H1 (cell line): ENCODE data around the gene ZNF346. TPM values are rescaled to one million over a fixed set of nuclear protein-coding genes. Genes with fewer than 3 reads are reported as not detected.

ENCODE experiments used
- CTCF ChIA-PET: fragments of 300-600 bp; sonication (Branson Sonifier 250); formaldehyde crosslinking; loops from one replicate; lab custom pipeline; 2021; ENCODE audit not compliant: partially characterized antibody; lab: Charles Lee
- POLR2A ChIA-PET: fragments of 300-600 bp; sonication (Branson Sonifier 250); formaldehyde crosslinking; loops from one replicate; lab custom pipeline; 2021; ENCODE audit warnings: inconsistent platforms; ENCODE audit not compliant: partially characterized antibody; lab: Charles Lee
- DNase-seq, 2 experiments: peaks; one replicate each; pipeline versions ENCODE4 v3.0.0 to v3.0.0-alpha.2; 2010 to 2022; ENCODE audit warnings: low spot score in 2 of 2, low read depth in 1 of 2, mixed read lengths in 1 of 2
- FAIRE-seq: peaks from 2 replicates; lab custom pipeline; 2011; peaks lifted over from hg19 to GRCh38; lab: Jason Lieb, UNC
- H2AFZ ChIP-seq: 2 replicates; pipeline ENCODE4 v1.8.1; 2012; ENCODE audit warnings: low read length, inconsistent platforms
- H2AK5ac ChIP-seq: 2 replicates; pipeline ENCODE4 v1.6.1; 2013; ENCODE audit warnings: low read depth, low read length
- H2BK120ac ChIP-seq: replicated peaks from 2 replicates; pipeline ENCODE3; 2013; ENCODE audit warnings: low read depth, low read length, inconsistent platforms
- H2BK12ac ChIP-seq: 2 replicates; pipeline ENCODE4 v1.6.1; 2013; ENCODE audit warnings: low read depth, low read length
- H2BK15ac ChIP-seq: 2 replicates; pipeline ENCODE4 v1.6.1; 2013; ENCODE audit warnings: low read length
- H2BK20ac ChIP-seq: 2 replicates; pipeline ENCODE4 v1.6.1; 2013; ENCODE audit warnings: low read length
- H2BK5ac ChIP-seq: 2 replicates; pipeline ENCODE4 v1.6.1; 2013; ENCODE audit warnings: low read depth, low read length
- H3K14ac ChIP-seq: 2 replicates; pipeline ENCODE4 v1.6.1; 2013; ENCODE audit warnings: inconsistent platforms; ENCODE audit not compliant: insufficient read length
- H3K18ac ChIP-seq: 2 replicates; pipeline ENCODE4 v1.6.1; 2013; ENCODE audit warnings: low read length; ENCODE audit errors: extremely low read depth
- H3K23ac ChIP-seq: 2 replicates; pipeline ENCODE4 v1.6.1; 2013; ENCODE audit warnings: inconsistent platforms; ENCODE audit not compliant: insufficient read length
- H3K23me2 ChIP-seq: 2 replicates; pipeline ENCODE4 v1.6.1; 2013; ENCODE audit warnings: low read depth, low read length
- H3K27ac ChIP-seq: 2 replicates; pipeline ENCODE4 v1.6.1; 2011; ENCODE audit warnings: low read depth, low read length, inconsistent platforms
- H3K27me3 ChIP-seq, 4 experiments: replicated peaks in 1 of 4; 1 replicate in 1 of 4; 2 replicates in 3 of 4; pipeline versions ENCODE4 v1.6.1 to v1.8.1; 2011 to 2013; ENCODE audit warnings: low read length in 3 of 4, mild to moderate bottlenecking in 3 of 4, inconsistent platforms in 2 of 4, mixed read lengths in 2 of 4, moderate library complexity in 1 of 4; ENCODE audit not compliant: control insufficient read depth in 3 of 4, insufficient read depth in 3 of 4; ENCODE audit errors: extremely low read depth in 1 of 4
- H3K36me3 ChIP-seq, 4 experiments: 2 replicates each; pipeline versions ENCODE4 v1.6.1 to v1.8.1; 2011 to 2013; ENCODE audit warnings: mild to moderate bottlenecking in 4 of 4, low read length in 3 of 4, moderate library complexity in 2 of 4, control low read depth in 1 of 4, inconsistent platforms in 1 of 4; ENCODE audit not compliant: insufficient read depth in 4 of 4, control insufficient read depth in 2 of 4
- H3K4ac ChIP-seq: replicated peaks from 2 replicates; pipeline ENCODE3; 2013; ENCODE audit warnings: low read length, low read depth, mixed read lengths, inconsistent platforms; ENCODE audit not compliant: insufficient read length
- H3K4me1 ChIP-seq, 4 experiments: replicated peaks in 1 of 4; 1 replicate in 1 of 4; 2 replicates in 3 of 4; pipeline versions ENCODE4 v1.6.1 to v1.8.1; 2011 to 2013; ENCODE audit warnings: low read length in 3 of 4, inconsistent platforms in 2 of 4, mixed read lengths in 1 of 4; ENCODE audit not compliant: insufficient read depth in 4 of 4, control insufficient read depth in 3 of 4
- H3K4me2 ChIP-seq, 2 experiments: 2 replicates each; pipeline versions ENCODE4 v1.6.1 to v1.8.1; 2011 to 2013; ENCODE audit warnings: low read depth in 2 of 2, low read length in 2 of 2, control low read depth in 1 of 2, inconsistent platforms in 1 of 2, mild to moderate bottlenecking in 1 of 2; ENCODE audit not compliant: insufficient read depth in 1 of 2
- H3K4me3 ChIP-seq, 4 experiments: fragments of 200-600, 300-600 bp in 1 of 4; sonication (generic), shearing (Covaris generic), sonication (Bioruptor Twin) in 1 of 4; 2 replicates each; pipeline versions ENCODE4 v1.5.1 to v1.8.1; 2011 to 2016; ENCODE audit warnings: low read length in 4 of 4, low read depth in 3 of 4, control low read depth in 2 of 4, inconsistent platforms in 2 of 4, mild to moderate bottlenecking in 2 of 4, mixed read lengths in 1 of 4, moderate library complexity in 1 of 4; ENCODE audit not compliant: insufficient read depth in 2 of 4; ENCODE audit errors: extremely low read depth in 1 of 4
- H3K56ac ChIP-seq: replicated peaks from 2 replicates; pipeline ENCODE3; 2013; ENCODE audit warnings: low read depth, mild to moderate bottlenecking, mixed read lengths, low read length, inconsistent platforms; ENCODE audit not compliant: insufficient read length
- H3K79me1 ChIP-seq: 2 replicates; pipeline ENCODE4 v1.6.1; 2013; ENCODE audit warnings: low read depth, low read length, control low read depth
- H3K79me2 ChIP-seq, 2 experiments: 2 replicates each; pipeline versions ENCODE4 v1.6.1 to v1.8.1; 2012 to 2013; ENCODE audit warnings: low read length in 2 of 2, mild to moderate bottlenecking in 2 of 2, inconsistent platforms in 1 of 2; ENCODE audit not compliant: insufficient read depth in 2 of 2, control insufficient read depth in 1 of 2
- H3K9ac ChIP-seq, 4 experiments: replicated peaks in 1 of 4; 1 replicate in 1 of 4; 2 replicates in 3 of 4; pipeline versions ENCODE4 v1.6.1 to v1.8.1; 2011 to 2013; ENCODE audit warnings: low read depth in 3 of 4, low read length in 3 of 4, control low read depth in 2 of 4, mild to moderate bottlenecking in 2 of 4, moderate library complexity in 2 of 4, inconsistent platforms in 1 of 4; ENCODE audit errors: extremely low read depth in 1 of 4
- H3K9me3 ChIP-seq, 2 experiments: 2 replicates each; pipeline versions ENCODE4 v1.6.1 to v1.8.1; 2012 to 2013; ENCODE audit warnings: mild to moderate bottlenecking in 2 of 2, moderate library complexity in 2 of 2, control low read depth in 1 of 2, inconsistent platforms in 1 of 2, low read depth in 1 of 2, low read length in 1 of 2, mixed read lengths in 1 of 2; ENCODE audit not compliant: insufficient read depth in 2 of 2
- H4K20me1 ChIP-seq, 2 experiments: replicated peaks in 1 of 2; 2 replicates each; pipeline versions ENCODE3 to v1.8.1; 2011 to 2013; ENCODE audit warnings: inconsistent platforms in 2 of 2, low read length in 2 of 2, mild to moderate bottlenecking in 1 of 2; ENCODE audit not compliant: insufficient read depth in 2 of 2, control insufficient read depth in 1 of 2
- H4K5ac ChIP-seq: 2 replicates; pipeline ENCODE4 v1.6.1; 2013; ENCODE audit warnings: low read length, low read depth, mixed read lengths, inconsistent platforms; ENCODE audit not compliant: insufficient read length
- H4K8ac ChIP-seq: 2 replicates; pipeline ENCODE4 v1.8.0; 2013; ENCODE audit warnings: mild to moderate bottlenecking, moderate library complexity, low read length, inconsistent platforms; ENCODE audit not compliant: insufficient read depth; ENCODE audit errors: extremely low read depth
- H4K91ac ChIP-seq: replicated peaks from 2 replicates; pipeline ENCODE3; 2013; ENCODE audit warnings: low read length, mixed read lengths, inconsistent platforms; ENCODE audit not compliant: insufficient read length
- CHD1 ChIP-seq: IDR thresholded peaks from 2 replicates; pipeline ENCODE4 v1.6.1; 2012; ENCODE audit warnings: low read depth, low read length, improper control_type of control experiment
- CREB1 ChIP-seq: IDR thresholded peaks from 2 replicates; pipeline ENCODE4 v1.6.1; 2012; ENCODE audit warnings: inconsistent platforms
- E2F6 ChIP-seq: IDR thresholded peaks from 2 replicates; pipeline ENCODE4 v1.6.1; 2012; ENCODE audit warnings: inconsistent platforms
- HDAC6 ChIP-seq: IDR thresholded peaks from one replicate; pipeline ENCODE4 v1.7.1; 2012; ENCODE audit warnings: low read depth, mild to moderate bottlenecking, inconsistent platforms, low read length, moderate library complexity
- JUN ChIP-seq: IDR thresholded peaks from 2 replicates; pipeline ENCODE4 v1.6.1; 2011; ENCODE audit warnings: low read depth, mild to moderate bottlenecking, improper control_type of control experiment, low read length
- JUND ChIP-seq: IDR thresholded peaks from 2 replicates; pipeline ENCODE4 v1.6.1; 2011; ENCODE audit warnings: mild to moderate bottlenecking, improper control_type of control experiment, low read length
- PHF8 ChIP-seq: fragments of 200-600 bp; sonication (generic); conservative IDR thresholded peaks from 2 replicates; pipeline ENCODE4 v1.7.1; 2012; ENCODE audit warnings: low read depth, mild to moderate bottlenecking, inconsistent platforms, low read length, moderate library complexity
- RXRA ChIP-seq: IDR thresholded peaks from 2 replicates; pipeline ENCODE4 v1.6.1; 2011; ENCODE audit warnings: low read depth, mild to moderate bottlenecking, low read length, moderate library complexity; ENCODE audit not compliant: insufficient read depth
- SP2 ChIP-seq: IDR thresholded peaks from 2 replicates; pipeline ENCODE4 v1.6.1; 2012; ENCODE audit warnings: mild to moderate bottlenecking, low read length, inconsistent platforms
- WGBS, 2 experiments: shearing (Covaris generic) in 1 of 2; methylation state at CpG; one replicate each; pipeline versions ENCODE4 v1.1.6 to v1.1.7; 2013 to 2015; ENCODE audit warnings: low lambda C conversion rate in 2 of 2, mixed read lengths in 2 of 2, inconsistent platforms in 1 of 2, low coverage in 1 of 2, missing lambda C conversion rate in 1 of 2; ENCODE audit not compliant: insufficient replicate concordance in 2 of 2, insufficient coverage in 1 of 2, insufficient read length in 1 of 2; ENCODE audit errors: extremely low coverage in 1 of 2, missing lambda C conversion rate in 1 of 2; 5-methylcytosine and 5-hydroxymethylcytosine counted together
- polyA plus RNA-seq, 7 experiments: library from polyadenylated mRNA; depleted of rRNA in 3 of 7; stranded (reverse) in 5 of 7; unstranded in 2 of 7; fragments of >200 nt in 5 of 7; fragments of 200-250 nt in 2 of 7; gene quantifications; 1 replicate in 5 of 7; 2 replicates in 1 of 7; 4 replicates in 1 of 7; pipeline versions ENCODE4 v1.2.1 to v1.2.3, GENCODE V29; 2011 to 2013; ENCODE audit warnings: missing spikeins in 2 of 7, mixed read lengths in 2 of 7
- total RNA-seq: library from RNA; stranded (reverse); fragmentation: NEBNext Ultra II Directional; extraction: Animal tissue kit (Norgen Biotek cat#: 25700); gene quantifications from 2 replicates; pipeline ENCODE4 v1.2.1, GENCODE V29; 2021
- TF ChIP-seq, protein P1 (sequence below): IDR thresholded peaks from 2 replicates; pipeline ENCODE4 v1.6.1; 2011; ENCODE audit warnings: low read depth, mild to moderate bottlenecking, low read length; ENCODE audit not compliant: insufficient read depth

ZNF346 gene
- total and polyA plus RNA-seq, 2 of the 8 experiments (the other 6 are each of a cell fraction or from before 2014, with no cell fraction given) = 19.9 to 20.8 TPM

GRCh38 chr5:177103523-177104253 lies 81.2 kb downstream of the ZNF346 start:
- Histone ChIP-seq H3K14ac (no peak overlapping the region), H2BK12ac (no peak overlapping the region), H3K9ac (no peak overlapping the region), H3K4me1 (peaks cover 0 to 16% (median 5%) of the 10 kb centered on the region in 4 experiments; a peak in 5 of 7 replicates), H3K56ac (no peak overlapping the region), H3K4me3 (no peak overlapping the region), H3K18ac (no peak overlapping the region), H3K23me2 (0 out of 2 replicates have a peak, but pooled peaks cover 1% of the 10 kb centered on the region), H3K4me2 (no peak overlapping the region), H3K4ac (no peak overlapping the region), H2BK5ac (no peak overlapping the region), H2AFZ (no peak overlapping the region), H3K9me3 (no peaks in the 10 kb centered on the region), H3K79me1 (no peaks in the 10 kb centered on the region), H3K27me3 (no peaks in the 10 kb centered on the region), H3K27ac (no peak overlapping the region), H4K8ac (no peak overlapping the region), H2BK20ac (no peak overlapping the region), H2BK120ac (no peak overlapping the region), H2BK15ac (no peak overlapping the region), H3K23ac (no peak overlapping the region), H4K91ac (no peak overlapping the region), H3K79me2 (no peaks in the 10 kb centered on the region), H2AK5ac (no peak overlapping the region), H3K36me3 (no peaks in the 10 kb centered on the region), H4K20me1 (no peaks in the 10 kb centered on the region), H4K5ac (no peak overlapping the region)
- ChIA-PET CTCF (interaction anchor here (1.1 to 9.4 kb wide), 5 partner anchors 8 to 443 kb away, joined by 3 to 100 read pairs (median 5); partner anchors contain the start of gene FGFR4), POLR2A (no interaction called here)
- FAIRE-seq (no peak), DNase-seq (no peak)
- 84% methylated on average over 9 of the region's 9 CpGs; no CpG with 5 or more reads in 1 of the 2 experiments for WGBS, 2 experiments
- TF ChIP-seq JUND (no peak), JUN (no peak), PHF8 (no peak), RXRA (no peak), SP2 (no peak), HDAC6 (no peak), CREB1 (no peak), CHD1 (no peak), E2F6 (no peak)
- TF ChIP-seq, protein P1, sequence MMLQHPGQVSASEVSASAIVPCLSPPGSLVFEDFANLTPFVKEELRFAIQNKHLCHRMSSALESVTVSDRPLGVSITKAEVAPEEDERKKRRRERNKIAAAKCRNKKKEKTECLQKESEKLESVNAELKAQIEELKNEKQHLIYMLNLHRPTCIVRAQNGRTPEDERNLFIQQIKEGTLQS = no peak
